GM18502 (cell line): ENCODE results near the gene TNFAIP8L1.
A peak's percentile ranks its signal among the peaks of the same experiment; 100 is the strongest.
"Not testable (repeated sequence)": the region's sequence is repeated elsewhere in the genome, so short reads cannot be mapped to it uniquely, and the experiment has no call there.

Experiments
- ATAC-seq: cut with Tn5 transposase; IDR thresholded peaks from one replicate; pipeline ENCODE4 v1.9.1; 2021; ENCODE audit warnings: mild to moderate bottlenecking; ENCODE audit not compliant: unreplicated experiment, poor library complexity

The TNFAIP8L1 gene

DNA sequence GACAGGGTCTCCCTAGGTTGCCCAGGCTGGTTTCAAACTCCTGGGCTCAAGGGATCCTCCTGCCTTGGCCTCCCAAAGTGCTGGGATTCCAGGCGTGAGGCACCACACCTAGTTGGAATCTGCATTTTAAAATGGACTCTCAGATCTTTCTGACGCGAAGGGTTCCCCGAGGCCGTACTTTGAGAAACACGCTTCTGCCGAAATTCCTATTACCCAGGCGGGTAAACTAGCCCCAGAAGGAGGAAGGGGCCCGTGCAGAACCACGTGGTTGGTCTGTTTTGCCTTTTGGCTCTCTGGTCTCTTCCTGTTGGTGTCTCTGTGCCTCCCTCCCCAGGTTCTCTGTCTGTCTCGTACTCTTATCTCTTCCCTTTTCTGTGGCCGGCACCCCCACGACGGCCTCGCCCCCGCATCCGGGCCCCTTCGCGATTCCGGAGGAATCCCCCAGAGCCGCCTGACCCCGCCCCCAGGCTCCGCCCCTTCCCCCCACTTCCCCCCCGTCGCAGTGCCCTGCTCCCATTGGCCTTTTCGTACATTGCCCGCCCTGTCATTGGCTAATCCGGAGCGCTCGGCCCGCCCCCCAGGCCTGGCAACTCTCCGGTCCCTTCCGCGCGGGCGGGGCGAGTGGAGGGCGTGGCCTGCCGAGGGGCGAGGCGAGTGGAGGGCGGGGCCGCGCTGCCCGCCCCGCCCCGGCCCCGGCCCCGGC lies at the start of gene TNFAIP8L1:
Gene TNFAIP8L1, plus strand, starts transcription at position 689 of the 703 bp plus-strand sequence. CDS start 12,354 bp downstream, outside the sequence.
- peak; percentile 77 for ATAC-seq

DNA sequence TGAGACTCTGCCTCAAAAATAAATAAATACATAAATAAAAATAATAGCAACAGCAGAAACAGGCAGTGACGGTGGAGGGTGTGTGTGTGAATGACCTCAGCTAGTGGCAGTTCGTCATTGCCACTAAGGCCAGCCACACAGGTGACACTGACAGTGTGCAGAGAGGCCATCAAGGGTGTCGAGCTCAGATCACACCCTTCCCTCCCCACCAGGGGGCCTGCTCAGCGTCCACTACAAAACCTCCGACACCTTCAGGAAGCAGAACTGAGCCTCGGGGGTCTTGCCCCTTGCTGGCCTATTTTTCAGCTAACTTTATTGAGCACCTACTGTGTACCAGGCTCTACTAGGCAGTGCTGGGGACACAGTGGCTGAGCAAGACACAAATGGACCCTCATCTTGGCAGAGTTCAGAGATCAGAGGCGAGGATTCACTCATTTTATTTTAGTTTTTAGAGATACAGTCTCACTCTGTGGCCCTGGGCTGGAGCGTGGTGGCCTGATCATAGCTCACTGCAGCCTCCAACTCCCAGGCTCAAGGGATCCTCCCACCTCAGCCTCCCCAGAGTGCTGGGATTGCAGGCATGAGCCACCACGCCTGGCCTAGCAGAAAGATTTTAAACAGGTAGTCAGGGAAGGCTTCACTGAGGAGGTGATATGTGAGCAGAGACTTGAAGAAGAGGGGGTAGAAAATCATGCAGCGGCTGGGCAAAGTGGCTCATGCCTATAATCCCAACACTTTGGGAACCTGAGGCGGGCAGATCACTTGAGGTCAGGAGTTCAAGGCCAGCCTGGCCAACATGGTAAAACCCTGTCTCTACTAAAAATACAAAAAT lies 49.5 kb upstream of the TNFAIP8L1 start:
- ATAC-seq: no peak

GRCh38 chr19:4590559-4590958 lies 48.8 kb upstream of the TNFAIP8L1 start:
- ATAC-seq: no peak

- no peak for ATAC-seq
Measured at GRCh38 chr19:4591320-4591719, 48.0 kb upstream of the TNFAIP8L1 start.

DNA sequence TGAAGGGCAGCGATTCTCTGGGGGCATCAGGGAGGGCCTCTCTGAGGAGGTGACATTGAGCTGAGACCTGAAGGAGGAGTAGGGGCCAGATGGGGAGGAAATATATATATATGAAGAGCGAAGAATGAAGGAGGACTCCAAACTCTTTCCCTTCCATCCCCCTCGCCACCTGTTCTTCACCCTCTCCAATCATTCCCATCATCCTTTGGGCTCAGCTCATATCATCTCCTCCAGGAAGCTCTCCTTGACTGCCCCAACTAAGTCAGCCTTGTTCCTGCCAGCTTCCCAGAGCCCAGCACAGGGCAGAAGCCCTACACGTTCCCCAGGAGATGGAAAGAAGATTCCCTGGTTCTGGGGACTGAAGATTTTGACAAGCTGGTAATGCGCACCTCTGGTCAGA lies 46.9 kb upstream of the TNFAIP8L1 start:
- ATAC-seq: no peak

GRCh38 chr19:4593409-4593851 lies 45.9 kb upstream of the TNFAIP8L1 start:
- no peak for ATAC-seq

DNA sequence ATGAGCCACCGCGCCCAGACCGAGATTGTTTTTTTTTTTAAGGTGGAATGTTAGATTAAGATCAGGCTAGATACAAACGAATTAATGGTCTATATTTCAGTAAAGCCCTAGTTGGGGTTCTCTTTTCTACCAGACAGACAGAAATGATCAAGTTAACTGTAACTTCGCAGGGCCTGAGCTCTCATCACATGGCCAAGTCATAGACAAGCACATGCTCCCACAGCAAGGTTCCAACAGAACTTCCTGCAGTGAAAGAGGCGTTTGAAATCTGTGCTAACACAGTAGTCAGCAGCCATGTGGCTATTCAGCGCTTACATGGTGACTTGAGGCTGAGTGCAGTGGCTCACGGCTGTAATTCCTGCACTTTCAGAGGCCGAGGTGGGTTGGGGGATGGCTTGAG lies 45.1 kb upstream of the TNFAIP8L1 start:
- no peak for ATAC-seq

DNA sequence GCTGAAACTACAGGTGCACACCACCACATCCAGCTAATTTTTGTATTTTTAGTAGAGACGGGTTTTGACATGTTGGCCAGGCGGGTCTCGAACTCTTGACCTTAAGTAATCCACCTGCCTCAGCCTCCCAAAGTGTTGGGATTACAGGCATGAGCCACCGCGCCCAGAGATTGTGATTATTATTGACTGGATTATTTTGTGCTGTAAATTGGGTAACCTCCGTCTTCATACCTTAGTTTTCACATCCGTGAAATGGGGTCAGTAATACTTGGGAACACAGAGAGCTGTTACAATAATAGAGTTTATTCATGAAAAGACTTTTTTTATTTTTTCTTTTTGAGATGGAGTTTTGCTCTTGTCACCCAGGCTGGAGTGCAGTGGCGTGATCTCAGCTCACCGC lies 44.2 kb upstream of the TNFAIP8L1 start:
- ATAC-seq: not testable (repeated sequence)

DNA sequence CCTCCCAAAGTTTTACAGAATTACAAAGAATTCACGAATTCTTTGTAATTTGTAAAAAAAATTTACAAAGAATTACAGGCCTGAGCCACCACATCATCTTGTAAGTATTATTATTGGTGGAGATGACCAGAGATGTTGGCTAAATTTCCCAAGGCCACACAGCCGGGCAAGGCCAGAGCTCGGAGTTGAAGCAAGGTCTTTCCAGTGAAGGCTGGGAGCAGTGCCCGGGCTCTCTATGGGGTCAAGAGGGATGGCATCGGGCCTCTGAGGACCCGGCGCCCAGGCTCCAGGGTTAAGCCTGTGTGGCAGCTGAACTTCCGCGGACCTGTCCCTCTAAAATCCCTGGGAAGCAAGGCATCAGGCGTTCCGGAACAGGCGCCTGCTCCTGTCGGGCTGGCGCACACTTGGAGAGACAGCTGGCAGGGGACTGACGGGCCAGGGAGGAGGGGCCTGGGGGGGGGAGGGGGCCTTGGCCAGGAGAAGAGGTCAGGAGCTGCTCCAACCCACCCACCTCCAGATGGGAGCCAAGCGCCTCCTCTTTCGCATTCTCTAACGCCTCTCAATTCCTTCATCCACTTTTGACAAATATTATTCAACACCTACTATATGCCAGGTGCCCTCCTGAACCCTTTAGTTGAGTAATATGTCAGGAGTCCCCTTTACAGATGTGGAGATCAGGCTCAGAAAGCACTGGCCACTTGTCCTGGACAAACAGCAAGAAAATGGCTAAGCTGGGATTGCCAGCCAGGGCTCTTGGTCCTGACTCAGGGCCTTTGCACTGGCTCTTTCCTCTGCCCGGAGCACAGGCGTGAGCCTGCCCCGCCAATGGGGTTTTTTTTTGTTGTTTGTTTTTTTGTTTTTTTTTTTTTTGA lies 43.0 kb upstream of the TNFAIP8L1 start:
- ATAC-seq: no peak

- ATAC-seq: no peak
Measured at GRCh38 chr19:4597278-4597974, 41.9 kb upstream of the TNFAIP8L1 start.

- ATAC-seq: no peak
Measured at GRCh38 chr19:4597975-4598671, 41.2 kb upstream of the TNFAIP8L1 start.

- no peak for ATAC-seq
Measured at GRCh38 chr19:4598712-4599111, 40.6 kb upstream of the TNFAIP8L1 start.

GRCh38 chr19:4600082-4600481 lies 39.2 kb upstream of the TNFAIP8L1 start:
- no peak for ATAC-seq

GRCh38 chr19:4600893-4601292 lies 38.4 kb upstream of the TNFAIP8L1 start:
- ATAC-seq: no peak

DNA sequence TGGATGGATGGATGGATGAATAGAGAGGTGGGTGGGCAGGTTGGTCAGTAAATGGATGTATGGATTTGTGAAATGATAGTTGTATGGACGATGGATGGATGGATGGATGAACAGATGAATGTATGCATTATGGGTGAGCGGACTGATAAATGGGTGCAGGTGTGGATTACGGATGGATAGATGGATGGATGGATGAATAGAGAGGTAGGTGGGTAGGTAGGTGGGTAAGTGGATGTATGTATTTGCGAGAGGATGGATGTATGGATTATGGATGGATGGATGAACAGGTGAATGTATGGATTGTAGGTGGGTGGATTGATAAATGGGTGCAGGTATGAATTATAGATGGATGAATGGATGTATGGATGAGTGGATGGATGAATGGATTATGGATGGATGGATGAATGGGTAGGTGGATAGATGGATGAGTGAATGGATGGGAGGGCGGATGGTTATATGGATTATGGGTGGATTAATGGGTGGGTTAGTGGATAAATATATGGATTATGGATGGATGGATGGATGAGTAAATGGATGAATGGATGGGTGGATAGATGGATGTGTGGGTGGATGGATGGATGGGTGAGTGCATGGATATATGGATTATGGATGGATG lies 37.0 kb upstream of the TNFAIP8L1 start:
- no peak for ATAC-seq

DNA sequence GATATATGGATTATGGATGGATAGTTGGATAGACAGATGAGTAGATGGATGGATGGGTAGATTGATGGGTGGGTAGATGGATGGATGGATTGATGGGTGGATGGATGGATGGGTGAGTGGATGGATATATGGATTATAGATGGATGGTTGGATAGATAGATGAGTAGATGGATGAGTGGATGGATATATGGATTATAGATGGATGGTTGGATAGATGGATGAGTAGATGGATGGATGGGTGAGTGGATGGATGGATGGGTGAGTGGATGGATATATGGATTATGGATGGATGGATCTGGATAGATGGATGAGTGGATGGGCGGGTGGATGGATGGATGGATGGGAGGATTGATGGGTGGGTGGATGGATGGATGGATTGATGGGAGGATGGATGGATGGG lies 36.4 kb upstream of the TNFAIP8L1 start:
- no peak for ATAC-seq

- no peak for ATAC-seq
Measured at GRCh38 chr19:4604912-4605311, 34.4 kb upstream of the TNFAIP8L1 start.

GRCh38 chr19:4606181-4606580 lies 33.1 kb upstream of the TNFAIP8L1 start:
- no peak for ATAC-seq
